Activated B cell treated with CpG ODN at 0.5 μM for 24 hours (primary cell): Measurements from ENCODE around the gene P2RX7. TPM values are rescaled to one million over a fixed set of nuclear protein-coding genes. Genes with fewer than 3 reads are reported as not detected.
A peak's percentile ranks its signal among the peaks of the same experiment; 100 is the strongest.

Experiments used
- ATAC-seq: fragments of 200-7000 bp; cut with Tn5 transposase; one replicate; pipeline ENCODE4 v1.10.0; 2021; ENCODE audit warnings: low read depth, mild to moderate bottlenecking, moderate library complexity
- CTCF ChIA-PET: fragments of 350-600 bp; sonication (Branson Sonifier 250); formaldehyde crosslinking; loops from one replicate; lab custom pipeline; 2021; ENCODE audit warnings: antibody characterized with exemption; lab: Charles Lee
- POLR2A ChIA-PET: fragments of 350-600 bp; sonication (Branson Sonifier 250); formaldehyde crosslinking; loops from one replicate; lab custom pipeline; 2021; ENCODE audit warnings: antibody characterized with exemption; lab: Charles Lee
- DNase-seq: peaks from one replicate; pipeline ENCODE4 v3.0.0; 2022
- H3K27ac Mint-ChIP-seq: one replicate; pipeline ENCODE4 v1.8.0; 2020; ENCODE audit warnings: mixed read lengths
- H3K27me3 Mint-ChIP-seq: one replicate; pipeline ENCODE4 v1.8.0; 2021; ENCODE audit warnings: mixed read lengths
- H3K36me3 Mint-ChIP-seq: one replicate; pipeline ENCODE4 v1.8.0; 2021; ENCODE audit warnings: low read depth, mixed read lengths
- H3K4me1 Mint-ChIP-seq: one replicate; pipeline ENCODE4 v1.8.0; 2021; ENCODE audit warnings: mixed read lengths
- H3K4me3 Mint-ChIP-seq: one replicate; pipeline ENCODE4 v1.8.0; 2020; ENCODE audit warnings: mild to moderate bottlenecking, mixed read lengths
- H3K9me3 Mint-ChIP-seq: one replicate; pipeline ENCODE4 v1.8.0; 2020; ENCODE audit warnings: mixed read lengths
- CTCF ChIP-seq: fragments of 200-600 bp; IDR thresholded peaks from one replicate; pipeline ENCODE4 v1.8.0; 2022; ENCODE audit warnings: antibody characterized with exemption, mild to moderate bottlenecking
- intact Hi-C: fragments of 100-400 bp; cut with micrococcal nuclease; formaldehyde crosslinking; loops from one replicate; pipeline ENCODE4 v1.15.1; 2024
- total RNA-seq: library from RNA; stranded (reverse); gene quantifications from 2 replicates; pipeline ENCODE4 v1.2.3, GENCODE V29; 2022

Gene P2RX7
- total RNA-seq, 1 donor from 2014 or later = 5.3 TPM

GRCh38 chr12:121167951-121168350 lies 35.3 kb downstream of the P2RX7 start:
- Mint-ChIP-seq H3K4me3 (no peak overlapping the region), H3K9me3 (no peaks in the 10 kb centered on the region), H3K27me3 (no peaks in the 10 kb centered on the region), H3K27ac (no peak overlapping the region), H3K36me3 (peaks cover 14% of the 10 kb centered on the region), H3K4me1 (peaks cover 3% of the 10 kb centered on the region)
- no peak for TF ChIP-seq CTCF
- DNase-seq (no peak), ATAC-seq (no peak)
- CTCF ChIA-PET = no interaction called here
- intact Hi-C loops = no loop called here
- POLR2A ChIA-PET = no interaction called here

- peaks cover under 1% of the 10 kb centered on the region for H3K4me1 Mint-ChIP-seq
- no peak for DNase-seq
- POLR2A ChIA-PET = no interaction called here
- H3K27me3 Mint-ChIP-seq = no peaks in the 10 kb centered on the region
- no peak overlapping the region for H3K27ac Mint-ChIP-seq
- intact Hi-C loops = no loop called here
- TF ChIP-seq CTCF = no peak
- CTCF ChIA-PET = no interaction called here
- no peak overlapping the region for H3K4me3 Mint-ChIP-seq
- ATAC-seq = no peak
- no peaks in the 10 kb centered on the region for H3K9me3 Mint-ChIP-seq
- H3K36me3 Mint-ChIP-seq = peaks cover 14% of the 10 kb centered on the region
These were observed 37.5 kb downstream of the P2RX7 start for GRCh38 chr12:121170151-121170550.

- no peak for TF ChIP-seq CTCF
- no peak overlapping the region for H3K4me3 Mint-ChIP-seq
- H3K27me3 Mint-ChIP-seq = no peaks in the 10 kb centered on the region
- intact Hi-C loops = no loop called here
- CTCF ChIA-PET = no interaction called here
- H3K4me1 Mint-ChIP-seq = peaks cover 6% of the 10 kb centered on the region
- DNase-seq (no peak), ATAC-seq (no peak)
- POLR2A ChIA-PET = no interaction called here
- peaks cover 8% of the 10 kb centered on the region for H3K36me3 Mint-ChIP-seq
- H3K27ac Mint-ChIP-seq = no peak overlapping the region
- H3K9me3 Mint-ChIP-seq = no peaks in the 10 kb centered on the region
These were observed 38.1 kb downstream of the P2RX7 start for GRCh38 chr12:121170611-121171260.

GRCh38 chr12:121172145-121172544 lies 39.5 kb downstream of the P2RX7 start:
- DNase-seq (no peak), ATAC-seq (no peak)
- Mint-ChIP-seq H3K4me3 (no peak overlapping the region), H3K27ac (no peak overlapping the region), H3K36me3 (peaks cover 4% of the 10 kb centered on the region), H3K27me3 (no peaks in the 10 kb centered on the region), H3K9me3 (no peaks in the 10 kb centered on the region), H3K4me1 (peaks cover 11% of the 10 kb centered on the region)
- TF ChIP-seq CTCF = no peak
- POLR2A ChIA-PET = no interaction called here
- CTCF ChIA-PET = no interaction called here
- intact Hi-C loops = no loop called here

- H3K27me3 Mint-ChIP-seq = no peaks in the 10 kb centered on the region
- H3K36me3 Mint-ChIP-seq = peaks cover 6% of the 10 kb centered on the region
- TF ChIP-seq CTCF = no peak
- H3K4me3 Mint-ChIP-seq = no peak overlapping the region
- no peaks in the 10 kb centered on the region for H3K9me3 Mint-ChIP-seq
- intact Hi-C loops = no loop called here
- peaks cover 11% of the 10 kb centered on the region for H3K4me1 Mint-ChIP-seq
- ATAC-seq (peak; percentile 71), DNase-seq (no peak)
- ChIA-PET CTCF (interaction anchor here (0.6 to 1.1 kb wide), 2 partner anchors 54 to 68 kb away, joined by 3 to 4 read pairs; no protein-coding TSS in a partner anchor), POLR2A (no interaction called here)
- peak overlapping the region; percentile 14 for H3K27ac Mint-ChIP-seq
These were observed 42.9 kb downstream of the P2RX7 start for GRCh38 chr12:121175383-121176119.
